H1 (cell line): ENCODE results near the gene NPTXR. TPM values are rescaled to one million over a fixed set of nuclear protein-coding genes. Genes with fewer than 3 reads are reported as not detected.
A peak's percentile ranks its signal among the peaks of the same experiment; 100 is the strongest.

ENCODE experiments used
- BRCA1 ChIP-seq: IDR thresholded peaks from 2 replicates; pipeline ENCODE4 v1.6.1; 2012; ENCODE audit warnings: low read depth, low read length, improper control_type of control experiment
- CBX5 ChIP-seq: fragments of 300-800, 300-1000 bp; sonication (generic); IDR thresholded peaks from 2 replicates; pipeline ENCODE4 v1.7.1; 2016; ENCODE audit warnings: antibody characterized with exemption, low read length, low read depth
- CBX8 ChIP-seq: fragments of 300-800, 300-1000 bp; sonication (generic); IDR thresholded peaks from 2 replicates; pipeline ENCODE4 v1.7.1; 2016; ENCODE audit warnings: low read depth, low read length, borderline replicate concordance
- CHD2 ChIP-seq: IDR thresholded peaks from 2 replicates; pipeline ENCODE4 v1.6.1; 2012; ENCODE audit warnings: low read length, improper control_type of control experiment
- CREB1 ChIP-seq: IDR thresholded peaks from 2 replicates; pipeline ENCODE4 v1.6.1; 2012; ENCODE audit warnings: inconsistent platforms
- EP300 ChIP-seq, 2 experiments: IDR thresholded peaks; 1 replicate in 1 of 2; 2 replicates in 1 of 2; pipeline ENCODE4 v1.6.1; 2011 to 2012; ENCODE audit warnings: low read depth in 2 of 2, low read length in 2 of 2, mild to moderate bottlenecking in 2 of 2, borderline replicate concordance in 1 of 2, inconsistent platforms in 1 of 2, moderate library complexity in 1 of 2
- HDAC2 ChIP-seq, 2 experiments: fragments of 300-600 bp in 1 of 2; sonication (generic) in 1 of 2; IDR thresholded peaks; 2 replicates each; pipeline ENCODE4 v1.6.1; 2011 to 2012; ENCODE audit warnings: low read depth in 2 of 2, low read length in 2 of 2, mild to moderate bottlenecking in 2 of 2, moderate library complexity in 2 of 2, borderline replicate concordance in 1 of 2, inconsistent platforms in 1 of 2
- KDM4A ChIP-seq: IDR thresholded peaks from one replicate; pipeline ENCODE4 v1.7.1; 2012; ENCODE audit warnings: low read depth, mild to moderate bottlenecking, moderate library complexity, low read length, inconsistent platforms; ENCODE audit not compliant: severe bottlenecking
- KDM5A ChIP-seq: fragments of 200-600 bp; IDR thresholded peaks from 2 replicates; pipeline ENCODE4 v1.7.1; 2012; ENCODE audit warnings: mild to moderate bottlenecking, low read length, inconsistent platforms, mixed read lengths
- MAFK ChIP-seq: IDR thresholded peaks from 2 replicates; pipeline ENCODE4 v1.6.1; 2012; ENCODE audit warnings: low read depth, mild to moderate bottlenecking, improper control_type of control experiment, low read length
- PHF8 ChIP-seq: fragments of 200-600 bp; sonication (generic); conservative IDR thresholded peaks from 2 replicates; pipeline ENCODE4 v1.7.1; 2012; ENCODE audit warnings: low read depth, mild to moderate bottlenecking, inconsistent platforms, low read length, moderate library complexity
- RFX5 ChIP-seq: IDR thresholded peaks from 2 replicates; pipeline ENCODE4 v1.6.1; 2011; ENCODE audit warnings: low read depth, low read length, improper control_type of control experiment, borderline replicate concordance
- RNF2 ChIP-seq: fragments of 200-900, 300-1000 bp; sonication (generic); IDR thresholded peaks from 2 replicates; pipeline ENCODE4 v1.7.1; 2016; ENCODE audit warnings: borderline replicate concordance, low read depth, mild to moderate bottlenecking, antibody characterized with exemption, low read length; ENCODE audit not compliant: poor library complexity, severe bottlenecking; ENCODE audit errors: missing control alignments
- SIN3A ChIP-seq, 2 experiments: IDR thresholded peaks in 1 of 2; conservative IDR thresholded peaks in 1 of 2; 2 replicates each; pipeline ENCODE4 v1.6.1; 2011 to 2012; ENCODE audit warnings: low read length in 2 of 2, improper control_type of control experiment in 1 of 2, low read depth in 1 of 2, mild to moderate bottlenecking in 1 of 2
- SP1 ChIP-seq: IDR thresholded peaks from 2 replicates; pipeline ENCODE4 v1.6.1; 2011; ENCODE audit warnings: low read depth, low read length
- SP2 ChIP-seq: IDR thresholded peaks from 2 replicates; pipeline ENCODE4 v1.6.1; 2012; ENCODE audit warnings: mild to moderate bottlenecking, low read length, inconsistent platforms
- SP4 ChIP-seq: IDR thresholded peaks from 2 replicates; pipeline ENCODE4 v1.6.1; 2012; ENCODE audit warnings: low read length, inconsistent platforms
- SRF ChIP-seq: IDR thresholded peaks from 2 replicates; pipeline ENCODE4 v1.6.1; 2011; ENCODE audit warnings: mild to moderate bottlenecking, low read depth, low read length, moderate library complexity
- TBP ChIP-seq: IDR thresholded peaks from 2 replicates; pipeline ENCODE4 v1.6.1; 2011; ENCODE audit warnings: low read depth, low read length, improper control_type of control experiment
- polyA plus RNA-seq, 7 experiments: library from polyadenylated mRNA; depleted of rRNA in 3 of 7; stranded (reverse) in 5 of 7; unstranded in 2 of 7; fragments of >200 nt in 5 of 7; fragments of 200-250 nt in 2 of 7; gene quantifications; 1 replicate in 5 of 7; 2 replicates in 1 of 7; 4 replicates in 1 of 7; pipeline versions ENCODE4 v1.2.1 to v1.2.3, GENCODE V29; 2011 to 2013; ENCODE audit warnings: missing spikeins in 2 of 7, mixed read lengths in 2 of 7
- total RNA-seq: library from RNA; stranded (reverse); fragmentation: NEBNext Ultra II Directional; extraction: Animal tissue kit (Norgen Biotek cat#: 25700); gene quantifications from 2 replicates; pipeline ENCODE4 v1.2.1, GENCODE V29; 2021
- TF ChIP-seq, protein P1 (sequence below): IDR thresholded peaks from 2 replicates; pipeline ENCODE4 v1.6.1; 2012; ENCODE audit warnings: low read length, inconsistent platforms
- TF ChIP-seq, protein P2 (sequence below): IDR thresholded peaks from 2 replicates; pipeline ENCODE4 v1.6.1; 2011; ENCODE audit warnings: low read depth, mild to moderate bottlenecking, low read length; ENCODE audit not compliant: insufficient read depth
- TF ChIP-seq, protein P3 (sequence below): IDR thresholded peaks from 2 replicates; pipeline ENCODE4 v1.6.1; 2012; ENCODE audit warnings: inconsistent platforms

NPTXR gene
- total and polyA plus RNA-seq, 2 of the 8 experiments (the other 6 are each of a cell fraction or from before 2014, with no cell fraction given): 3.7 to 6.4 TPM

DNA sequence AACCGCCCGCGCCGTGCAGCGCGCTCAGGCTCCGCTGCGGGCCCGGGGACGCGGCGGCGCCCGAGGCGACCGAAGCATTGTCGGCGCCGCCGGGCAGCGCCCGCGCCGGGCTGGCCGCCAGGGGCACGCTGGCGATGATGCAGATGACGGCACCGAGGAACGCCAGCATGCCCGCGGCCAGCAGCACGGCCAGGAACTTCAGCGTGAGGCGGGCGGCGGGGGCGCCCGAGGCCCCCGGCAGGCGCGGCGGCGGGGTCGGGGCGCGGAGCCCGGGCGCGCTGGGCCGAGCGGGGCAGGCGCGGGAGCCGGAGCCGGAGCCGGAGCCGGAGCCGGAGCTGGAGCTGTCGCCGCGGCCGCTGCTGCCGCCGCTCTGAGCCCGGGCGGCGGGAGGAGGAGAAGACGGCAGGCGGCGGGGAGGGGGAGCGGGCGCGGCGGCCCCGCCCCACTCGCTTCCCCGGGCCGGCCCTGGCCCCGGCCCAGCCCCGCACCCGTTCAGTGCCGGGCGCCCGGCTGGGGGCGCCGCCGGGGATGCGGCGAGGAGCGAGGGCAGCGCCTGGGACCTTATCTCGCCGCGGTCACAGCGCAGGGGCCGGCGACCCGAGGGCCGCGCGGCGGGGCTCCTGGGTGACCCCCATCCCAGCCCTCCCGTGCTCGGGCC is at the start of gene NPTXR (continued):
- no peak for TF ChIP-seq BRCA1
- TF ChIP-seq KDM4A: peak; percentile 37
- TF ChIP-seq, protein P1, sequence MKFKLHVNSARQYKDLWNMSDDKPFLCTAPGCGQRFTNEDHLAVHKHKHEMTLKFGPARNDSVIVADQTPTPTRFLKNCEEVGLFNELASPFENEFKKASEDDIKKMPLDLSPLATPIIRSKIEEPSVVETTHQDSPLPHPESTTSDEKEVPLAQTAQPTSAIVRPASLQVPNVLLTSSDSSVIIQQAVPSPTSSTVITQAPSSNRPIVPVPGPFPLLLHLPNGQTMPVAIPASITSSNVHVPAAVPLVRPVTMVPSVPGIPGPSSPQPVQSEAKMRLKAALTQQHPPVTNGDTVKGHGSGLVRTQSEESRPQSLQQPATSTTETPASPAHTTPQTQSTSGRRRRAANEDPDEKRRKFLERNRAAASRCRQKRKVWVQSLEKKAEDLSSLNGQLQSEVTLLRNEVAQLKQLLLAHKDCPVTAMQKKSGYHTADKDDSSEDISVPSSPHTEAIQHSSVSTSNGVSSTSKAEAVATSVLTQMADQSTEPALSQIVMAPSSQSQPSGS: no peak
- no peak for TF ChIP-seq CHD2
- TF ChIP-seq KDM5A: no peak
- no peak for TF ChIP-seq SRF
- TF ChIP-seq, protein P2, sequence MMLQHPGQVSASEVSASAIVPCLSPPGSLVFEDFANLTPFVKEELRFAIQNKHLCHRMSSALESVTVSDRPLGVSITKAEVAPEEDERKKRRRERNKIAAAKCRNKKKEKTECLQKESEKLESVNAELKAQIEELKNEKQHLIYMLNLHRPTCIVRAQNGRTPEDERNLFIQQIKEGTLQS: no peak
- TF ChIP-seq SIN3A (conservative IDR thresholded peaks at IDR 0.05 in 1 of 2, IDR thresholded peaks at IDR 0.05 in 1 of 2; ENCODE audit: low read depth in 1 of 2, low read length in 2 of 2): no peak
- TF ChIP-seq TBP: peak; percentile 28; the same call in 1 of the 2 replicates
- TF ChIP-seq RFX5: no peak
- no peak for TF ChIP-seq HDAC2 (IDR thresholded peaks at IDR 0.05; ENCODE audit: borderline replicate concordance in 1 of 2, low read depth in 2 of 2, low read length in 2 of 2)
- no peak for TF ChIP-seq SP4
- TF ChIP-seq, protein P3, sequence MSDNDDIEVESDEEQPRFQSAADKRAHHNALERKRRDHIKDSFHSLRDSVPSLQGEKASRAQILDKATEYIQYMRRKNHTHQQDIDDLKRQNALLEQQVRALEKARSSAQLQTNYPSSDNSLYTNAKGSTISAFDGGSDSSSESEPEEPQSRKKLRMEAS: no peak
- no peak for TF ChIP-seq SP2
- no peak for TF ChIP-seq PHF8
- no peak for TF ChIP-seq EP300 (IDR thresholded peaks at IDR 0.05; ENCODE audit: borderline replicate concordance in 1 of 2, low read depth in 2 of 2, low read length in 2 of 2)
- TF ChIP-seq MAFK: no peak
- TF ChIP-seq CBX8: no peak
- peak; percentile 53 for TF ChIP-seq CREB1
- TF ChIP-seq RNF2: no peak
- no peak for TF ChIP-seq SP1
- no peak for TF ChIP-seq CBX5
